Activated B cell treated with CpG ODN at 0.5 μM for 24 hours (primary cell): ENCODE results near the gene SMCO4. TPM values are rescaled to one million over a fixed set of nuclear protein-coding genes. Genes with fewer than 3 reads are reported as not detected.

Source experiments
- ATAC-seq: fragments of 200-7000 bp; cut with Tn5 transposase; one replicate; pipeline ENCODE4 v1.10.0; 2021; ENCODE audit warnings: low read depth, mild to moderate bottlenecking, moderate library complexity
- CTCF ChIA-PET: fragments of 350-600 bp; sonication (Branson Sonifier 250); formaldehyde crosslinking; loops from one replicate; lab custom pipeline; 2021; ENCODE audit warnings: antibody characterized with exemption; lab: Charles Lee
- POLR2A ChIA-PET: fragments of 350-600 bp; sonication (Branson Sonifier 250); formaldehyde crosslinking; loops from one replicate; lab custom pipeline; 2021; ENCODE audit warnings: antibody characterized with exemption; lab: Charles Lee
- DNase-seq: peaks from one replicate; pipeline ENCODE4 v3.0.0; 2022
- H3K27ac Mint-ChIP-seq: one replicate; pipeline ENCODE4 v1.8.0; 2020; ENCODE audit warnings: mixed read lengths
- H3K27me3 Mint-ChIP-seq: one replicate; pipeline ENCODE4 v1.8.0; 2021; ENCODE audit warnings: mixed read lengths
- H3K36me3 Mint-ChIP-seq: one replicate; pipeline ENCODE4 v1.8.0; 2021; ENCODE audit warnings: low read depth, mixed read lengths
- H3K4me1 Mint-ChIP-seq: one replicate; pipeline ENCODE4 v1.8.0; 2021; ENCODE audit warnings: mixed read lengths
- H3K4me3 Mint-ChIP-seq: one replicate; pipeline ENCODE4 v1.8.0; 2020; ENCODE audit warnings: mild to moderate bottlenecking, mixed read lengths
- H3K9me3 Mint-ChIP-seq: one replicate; pipeline ENCODE4 v1.8.0; 2020; ENCODE audit warnings: mixed read lengths
- intact Hi-C: fragments of 100-400 bp; cut with micrococcal nuclease; formaldehyde crosslinking; loops from one replicate; pipeline ENCODE4 v1.15.1; 2024
- total RNA-seq: library from RNA; stranded (reverse); gene quantifications from 2 replicates; pipeline ENCODE4 v1.2.3, GENCODE V29; 2022
- TF ChIP-seq, protein P1 (sequence below): fragments of 200-600 bp; IDR thresholded peaks from one replicate; pipeline ENCODE4 v1.8.0; 2022; ENCODE audit warnings: antibody characterized with exemption, mild to moderate bottlenecking

Gene SMCO4
- total RNA-seq, 1 donor from 2014 or later = 4.6 TPM

GRCh38 chr11:93494357-93494756 is 48.8 kb downstream of the SMCO4 start:
- Mint-ChIP-seq H3K27ac (no peak overlapping the region), H3K36me3 (no peaks in the 10 kb centered on the region), H3K4me1 (no peaks in the 10 kb centered on the region), H3K4me3 (no peak overlapping the region), H3K9me3 (no peaks in the 10 kb centered on the region), H3K27me3 (no peaks in the 10 kb centered on the region)
- POLR2A ChIA-PET = no interaction called here
- CTCF ChIA-PET = no interaction called here
- intact Hi-C loops = no loop called here
- ATAC-seq (no peak), DNase-seq (no peak)
- TF ChIP-seq, protein P1, sequence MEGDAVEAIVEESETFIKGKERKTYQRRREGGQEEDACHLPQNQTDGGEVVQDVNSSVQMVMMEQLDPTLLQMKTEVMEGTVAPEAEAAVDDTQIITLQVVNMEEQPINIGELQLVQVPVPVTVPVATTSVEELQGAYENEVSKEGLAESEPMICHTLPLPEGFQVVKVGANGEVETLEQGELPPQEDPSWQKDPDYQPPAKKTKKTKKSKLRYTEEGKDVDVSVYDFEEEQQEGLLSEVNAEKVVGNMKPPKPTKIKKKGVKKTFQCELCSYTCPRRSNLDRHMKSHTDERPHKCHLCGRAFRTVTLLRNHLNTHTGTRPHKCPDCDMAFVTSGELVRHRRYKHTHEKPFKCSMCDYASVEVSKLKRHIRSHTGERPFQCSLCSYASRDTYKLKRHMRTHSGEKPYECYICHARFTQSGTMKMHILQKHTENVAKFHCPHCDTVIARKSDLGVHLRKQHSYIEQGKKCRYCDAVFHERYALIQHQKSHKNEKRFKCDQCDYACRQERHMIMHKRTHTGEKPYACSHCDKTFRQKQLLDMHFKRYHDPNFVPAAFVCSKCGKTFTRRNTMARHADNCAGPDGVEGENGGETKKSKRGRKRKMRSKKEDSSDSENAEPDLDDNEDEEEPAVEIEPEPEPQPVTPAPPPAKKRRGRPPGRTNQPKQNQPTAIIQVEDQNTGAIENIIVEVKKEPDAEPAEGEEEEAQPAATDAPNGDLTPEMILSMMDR = no peak

GRCh38 chr11:93493252-93493897 is 49.8 kb downstream of the SMCO4 start:
- H3K4me1 Mint-ChIP-seq = no peaks in the 10 kb centered on the region
- ATAC-seq = no peak
- TF ChIP-seq, protein P1 = no peak
- H3K36me3 Mint-ChIP-seq = no peaks in the 10 kb centered on the region
- CTCF ChIA-PET = no interaction called here
- H3K27ac Mint-ChIP-seq = no peak overlapping the region
- POLR2A ChIA-PET = no interaction called here
- no peaks in the 10 kb centered on the region for H3K9me3 Mint-ChIP-seq
- H3K4me3 Mint-ChIP-seq = no peak overlapping the region
- no peak for DNase-seq
- H3K27me3 Mint-ChIP-seq = no peaks in the 10 kb centered on the region
- intact Hi-C loops = no loop called here

DNA sequence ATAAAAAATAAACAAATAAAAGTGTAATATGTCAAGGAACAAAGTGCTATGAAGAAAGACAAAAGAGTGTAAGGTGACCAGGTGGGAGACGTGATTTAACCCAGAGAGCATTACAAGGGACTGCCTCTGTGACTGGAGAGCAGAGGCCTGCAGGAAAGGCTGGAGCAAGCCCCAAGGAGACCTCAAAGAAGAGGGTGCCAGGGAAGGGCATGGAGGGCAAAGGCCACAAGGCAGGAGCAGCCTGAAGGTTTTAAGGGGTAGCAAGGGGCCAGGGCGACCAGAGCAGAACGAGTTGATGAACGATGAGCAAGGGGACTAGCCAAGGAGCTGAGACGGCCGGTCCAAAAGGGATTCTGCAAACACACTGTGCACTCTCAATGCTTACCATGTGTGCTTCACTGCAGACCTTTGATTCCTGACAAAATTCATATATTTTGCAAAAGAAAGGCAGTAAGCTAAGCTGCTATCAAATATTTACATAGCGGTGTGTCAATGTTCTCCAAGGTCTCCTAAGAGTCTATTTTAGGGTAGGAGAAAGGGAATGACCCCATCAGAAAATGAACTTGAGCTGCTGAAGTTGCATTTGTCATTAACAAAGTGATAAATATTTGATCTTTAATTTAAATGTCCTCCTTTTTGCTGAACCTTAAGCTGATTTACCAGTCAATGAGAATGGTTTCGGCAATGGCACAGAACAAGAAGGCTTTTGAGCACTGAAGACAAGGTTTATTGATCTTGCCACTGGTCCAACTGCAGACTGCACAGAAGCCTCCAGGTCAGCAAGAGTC is 50.5 kb downstream of the SMCO4 start:
- DNase-seq = no peak
- intact Hi-C loops = no loop called here
- Mint-ChIP-seq H3K27me3 (no peaks in the 10 kb centered on the region), H3K4me3 (no peak overlapping the region), H3K27ac (no peak overlapping the region), H3K36me3 (no peaks in the 10 kb centered on the region), H3K9me3 (no peaks in the 10 kb centered on the region), H3K4me1 (no peaks in the 10 kb centered on the region)
- ATAC-seq = no peak
- TF ChIP-seq, protein P1 = no peak
- ChIA-PET CTCF (no interaction called here), POLR2A (no interaction called here)

- CTCF ChIA-PET = no interaction called here
- H3K36me3 Mint-ChIP-seq = no peaks in the 10 kb centered on the region
- H3K4me3 Mint-ChIP-seq = no peak overlapping the region
- ATAC-seq = no peak
- no peak overlapping the region for H3K27ac Mint-ChIP-seq
- POLR2A ChIA-PET = no interaction called here
- no peak for DNase-seq
- no peaks in the 10 kb centered on the region for H3K4me1 Mint-ChIP-seq
- H3K9me3 Mint-ChIP-seq = no peaks in the 10 kb centered on the region
- H3K27me3 Mint-ChIP-seq = no peaks in the 10 kb centered on the region
- TF ChIP-seq, protein P1 = no peak
- intact Hi-C loops = no loop called here
These were observed 51.2 kb downstream of the SMCO4 start for GRCh38 chr11:93491973-93492372.

DNA sequence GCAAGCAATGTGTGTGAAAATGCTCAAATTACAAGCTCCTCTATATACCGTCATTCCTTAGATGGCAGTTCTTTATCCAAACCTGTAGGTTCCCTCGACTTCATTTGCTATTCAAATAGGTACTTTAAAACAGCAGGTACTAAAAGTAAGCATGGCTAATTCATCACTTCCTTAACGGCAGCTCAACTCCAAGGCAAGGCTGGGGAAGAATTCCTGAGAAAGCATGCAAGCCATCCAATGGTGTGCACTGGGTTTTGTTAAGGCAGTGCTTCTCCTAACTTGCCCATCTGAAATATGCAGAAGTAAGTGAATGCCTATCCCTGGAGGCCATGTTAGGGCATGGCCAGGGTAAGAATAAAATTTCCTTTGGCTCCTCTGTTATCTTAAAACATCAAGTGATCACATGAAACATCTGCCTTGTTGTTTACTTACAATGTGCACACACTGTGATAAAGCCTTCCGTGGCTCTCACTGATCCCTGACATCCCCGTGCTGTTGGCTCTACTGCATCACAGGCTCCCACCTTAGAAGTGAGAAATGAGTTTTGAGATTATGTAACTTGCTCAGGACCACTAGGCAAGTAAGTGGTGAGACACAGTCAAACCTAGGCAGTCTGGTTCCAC is 52.1 kb downstream of the SMCO4 start:
- Mint-ChIP-seq H3K27me3 (no peaks in the 10 kb centered on the region), H3K4me1 (no peaks in the 10 kb centered on the region), H3K4me3 (no peak overlapping the region), H3K27ac (no peak overlapping the region), H3K9me3 (no peaks in the 10 kb centered on the region), H3K36me3 (no peaks in the 10 kb centered on the region)
- POLR2A ChIA-PET = no interaction called here
- DNase-seq (no peak), ATAC-seq (no peak)
- CTCF ChIA-PET = no interaction called here
- intact Hi-C loops = no loop called here
- TF ChIP-seq, protein P1 = no peak
